Smooth muscle cell (in vitro differentiated cells): ENCODE data around the gene NFKBIZ. TPM values are rescaled to one million over a fixed set of nuclear protein-coding genes. Genes with fewer than 3 reads are reported as not detected.
A peak's percentile ranks its signal among the peaks of the same experiment; 100 is the strongest.
"Not testable (repeated sequence)": the region's sequence is repeated elsewhere in the genome, so short reads cannot be mapped to it uniquely, and the experiment has no call there.

Experiments
- DNase-seq: peaks from one replicate; lab custom pipeline; 2025; ENCODE audit not compliant: unreplicated experiment; lab: John Stamatoyannopoulos, UW
- H2AFZ ChIP-seq: fragments of 200-600 bp; sonication (generic); 2 replicates; pipeline ENCODE4 v1.6.0; 2016; ENCODE audit warnings: antibody characterized with exemption, low read depth, mild to moderate bottlenecking
- H3F3A ChIP-seq: fragments of 200-600 bp; sonication (generic); 2 replicates; pipeline ENCODE4 v1.6.0; 2017; ENCODE audit warnings: antibody characterized with exemption, low read depth
- H3K27ac ChIP-seq: fragments of 200-600 bp; sonication (generic); 2 replicates; pipeline ENCODE4 v1.5.1; 2016; ENCODE audit warnings: low read depth, mild to moderate bottlenecking
- H3K27me3 ChIP-seq: fragments of 200-600 bp; sonication (generic); 2 replicates; pipeline ENCODE4 v1.6.1; 2016; ENCODE audit warnings: low read depth, mild to moderate bottlenecking
- H3K36me3 ChIP-seq: fragments of 200-600 bp; sonication (generic); 2 replicates; pipeline ENCODE4 v1.5.1; 2016; ENCODE audit warnings: low read depth
- H3K4me1 ChIP-seq: fragments of 200-600 bp; sonication (generic); 2 replicates; pipeline ENCODE4 v1.5.1; 2016; ENCODE audit warnings: low read depth
- H3K4me2 ChIP-seq: fragments of 200-600 bp; sonication (generic); 2 replicates; pipeline ENCODE4 v1.6.0; 2016; ENCODE audit warnings: mild to moderate bottlenecking
- H3K4me3 ChIP-seq: fragments of 200-600 bp; sonication (generic); 2 replicates; pipeline ENCODE4 v1.5.1; 2016; ENCODE audit warnings: mild to moderate bottlenecking
- H3K79me2 ChIP-seq: fragments of 200-600 bp; sonication (generic); 2 replicates; pipeline ENCODE4 v1.6.0; 2016; ENCODE audit warnings: low read depth, mild to moderate bottlenecking
- H3K9ac ChIP-seq: fragments of 200-600 bp; sonication (generic); 2 replicates; pipeline ENCODE4 v1.6.0; 2016; ENCODE audit warnings: low read depth
- H3K9me3 ChIP-seq: fragments of 200-600 bp; sonication (generic); replicated peaks from 2 replicates; pipeline ENCODE4 v1.5.1; 2016; ENCODE audit warnings: low read depth
- H4K20me1 ChIP-seq: fragments of 200-600 bp; sonication (generic); 2 replicates; pipeline ENCODE4 v1.6.0; 2016; ENCODE audit warnings: low read depth
- CTCF ChIP-seq: fragments of 200-600 bp; sonication (generic); IDR thresholded peaks from 2 replicates; pipeline ENCODE4 v1.5.1; 2017; ENCODE audit warnings: borderline replicate concordance, mild to moderate bottlenecking, antibody characterized with exemption; ENCODE audit not compliant: insufficient read depth, poor library complexity, severe bottlenecking
- WGBS: methylation state at CpG from one replicate; pipeline ENCODE4 v1.1.7; 2016; ENCODE audit warnings: low lambda C conversion rate; 5-methylcytosine and 5-hydroxymethylcytosine counted together
- polyA plus RNA-seq: library from polyadenylated mRNA; unstranded; fragments of >200 nt; fragmentation: Nextera tagmentation; extraction: Ambion mirVana; gene quantifications from 2 replicates; pipeline ENCODE4 v1.2.1, GENCODE V29; 2016
- total RNA-seq: library from RNA; depleted of rRNA; stranded (reverse); fragments of >200 nt; gene quantifications from 2 replicates; pipeline ENCODE4 v1.2.3, GENCODE V29; 2014

NFKBIZ gene
- total and polyA plus RNA-seq, 2 experiments from 2014 or later: 236 to 306 TPM

GRCh38 chr3:101884776-101885175 lies 35.5 kb downstream of the NFKBIZ start:
- H3K36me3 ChIP-seq: no peaks in the 10 kb centered on the region
- H3K4me1 ChIP-seq: no peaks in the 10 kb centered on the region
- H3K4me3 ChIP-seq: no peak overlapping the region
- no peak overlapping the region for H3K9ac ChIP-seq
- WGBS: 93% methylated on average over 1 of the region's 1 CpG
- no peaks in the 10 kb centered on the region for H4K20me1 ChIP-seq
- TF ChIP-seq CTCF: no peak
- H3K9me3 ChIP-seq: no peaks in the 10 kb centered on the region
- H3K4me2 ChIP-seq: no peak overlapping the region
- H2AFZ ChIP-seq: no peak overlapping the region
- H3K27me3 ChIP-seq: no peaks in the 10 kb centered on the region
- H3K27ac ChIP-seq: no peak overlapping the region
- H3K79me2 ChIP-seq: no peaks in the 10 kb centered on the region
- H3F3A ChIP-seq: no peaks in the 10 kb centered on the region
- DNase-seq: no peak

- not testable (repeated sequence) for H4K20me1 ChIP-seq, H3K9me3 ChIP-seq, H3K9ac ChIP-seq, DNase-seq, H3K4me3 ChIP-seq, H3K36me3 ChIP-seq, H3K4me2 ChIP-seq, H3F3A ChIP-seq, H3K27ac ChIP-seq, H3K79me2 ChIP-seq, H3K27me3 ChIP-seq, H3K4me1 ChIP-seq, H2AFZ ChIP-seq
- WGBS: 86% methylated on average over 3 of the region's 3 CpGs
Observed at GRCh38 chr3:101885584-101885983, 36.3 kb downstream of the NFKBIZ start.

GRCh38 chr3:101886626-101887025 lies 37.3 kb downstream of the NFKBIZ start:
- no peak overlapping the region for H3K27ac ChIP-seq
- no peak overlapping the region for H2AFZ ChIP-seq

DNA sequence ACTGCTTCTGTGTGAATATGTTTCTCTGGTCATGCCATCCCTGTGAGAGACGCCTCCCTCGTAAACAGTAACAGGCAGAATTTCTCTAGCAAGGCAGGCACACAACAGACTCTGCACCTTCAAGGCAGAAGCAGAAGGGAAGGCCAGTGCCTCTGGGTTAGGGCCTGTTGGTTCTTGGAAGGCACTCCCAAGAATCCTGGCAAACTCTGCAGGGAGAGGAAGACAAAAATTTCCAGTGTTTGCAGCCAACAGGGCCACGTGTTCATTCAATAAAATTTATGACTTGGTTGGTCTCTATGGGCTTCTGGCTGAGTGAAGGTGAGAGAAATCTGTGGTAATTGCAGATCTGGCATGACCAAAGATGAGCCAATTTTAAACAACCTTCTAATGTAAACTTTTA lies 39.3 kb downstream of the NFKBIZ start:
- no peak overlapping the region for H3K4me3 ChIP-seq
- 50% methylated on average over 3 of the region's 3 CpGs for WGBS
- no peak for TF ChIP-seq CTCF

More at GRCh38 chr3:101886626-101887025, 37.3 kb downstream of the NFKBIZ start:
- H3K4me3 ChIP-seq: no peak overlapping the region
- no peaks in the 10 kb centered on the region for H3K9me3 ChIP-seq
- 87% methylated on average over 3 of the region's 3 CpGs for WGBS
- no peak overlapping the region for H3K9ac ChIP-seq
- peaks cover 6% of the 10 kb centered on the region for H3K4me1 ChIP-seq
- TF ChIP-seq CTCF: no peak
- no peaks in the 10 kb centered on the region for H4K20me1 ChIP-seq
- H3F3A ChIP-seq: no peaks in the 10 kb centered on the region
- no peaks in the 10 kb centered on the region for H3K27me3 ChIP-seq
- no peaks in the 10 kb centered on the region for H3K36me3 ChIP-seq
- no peak overlapping the region for H3K4me2 ChIP-seq
- no peaks in the 10 kb centered on the region for H3K79me2 ChIP-seq
- DNase-seq: no peak

More for the DNA sequence above, 39.3 kb downstream of the NFKBIZ start:
- H4K20me1 ChIP-seq: no peaks in the 10 kb centered on the region
- no peak overlapping the region for H3K4me2 ChIP-seq
- no peak overlapping the region for H3K27ac ChIP-seq
- no peaks in the 10 kb centered on the region for H3K79me2 ChIP-seq
- H3K36me3 ChIP-seq: no peaks in the 10 kb centered on the region
- DNase-seq: no peak
- no peaks in the 10 kb centered on the region for H3K9me3 ChIP-seq
- H3K27me3 ChIP-seq: no peaks in the 10 kb centered on the region
- H2AFZ ChIP-seq: peak overlapping the region; percentile 35
- peaks cover 6% of the 10 kb centered on the region for H3K4me1 ChIP-seq
- no peak overlapping the region for H3K9ac ChIP-seq
- H3F3A ChIP-seq: no peaks in the 10 kb centered on the region
